ENCODE results near the gene RRP1B.

- TF ChIP-seq ZNF274 (IDR thresholded peaks at IDR 0.05; ENCODE audit: low read depth, low read length): no peak
- TF ChIP-seq YY1 (IDR thresholded peaks at IDR 0.05; ENCODE audit: insufficient read depth, insufficient read length): no peak
- no peak for TF ChIP-seq SUZ12 (IDR thresholded peaks at IDR 0.05; ENCODE audit: extremely low read depth, insufficient read depth, insufficient read length)
Observed at GRCh38 chr21:43619344-43619743, 40.0 kb upstream of the RRP1B start.
